ENCODE results near the gene KCNK16.
A peak's percentile ranks its signal among the peaks of the same experiment; 100 is the strongest.

The KCNK16 gene

GRCh38 chr6:39350723-39351505 lies 28.4 kb upstream of the KCNK16 start:
- TF ChIP-seq, protein P1, sequence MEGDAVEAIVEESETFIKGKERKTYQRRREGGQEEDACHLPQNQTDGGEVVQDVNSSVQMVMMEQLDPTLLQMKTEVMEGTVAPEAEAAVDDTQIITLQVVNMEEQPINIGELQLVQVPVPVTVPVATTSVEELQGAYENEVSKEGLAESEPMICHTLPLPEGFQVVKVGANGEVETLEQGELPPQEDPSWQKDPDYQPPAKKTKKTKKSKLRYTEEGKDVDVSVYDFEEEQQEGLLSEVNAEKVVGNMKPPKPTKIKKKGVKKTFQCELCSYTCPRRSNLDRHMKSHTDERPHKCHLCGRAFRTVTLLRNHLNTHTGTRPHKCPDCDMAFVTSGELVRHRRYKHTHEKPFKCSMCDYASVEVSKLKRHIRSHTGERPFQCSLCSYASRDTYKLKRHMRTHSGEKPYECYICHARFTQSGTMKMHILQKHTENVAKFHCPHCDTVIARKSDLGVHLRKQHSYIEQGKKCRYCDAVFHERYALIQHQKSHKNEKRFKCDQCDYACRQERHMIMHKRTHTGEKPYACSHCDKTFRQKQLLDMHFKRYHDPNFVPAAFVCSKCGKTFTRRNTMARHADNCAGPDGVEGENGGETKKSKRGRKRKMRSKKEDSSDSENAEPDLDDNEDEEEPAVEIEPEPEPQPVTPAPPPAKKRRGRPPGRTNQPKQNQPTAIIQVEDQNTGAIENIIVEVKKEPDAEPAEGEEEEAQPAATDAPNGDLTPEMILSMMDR (IDR thresholded peaks at IDR 0.05; ENCODE audit: control insufficient read depth, insufficient read depth, low read depth, low read length, missing control alignments), result no peak
- no peak overlapping the region for H3K4me3 ChIP-seq (ENCODE audit: control insufficient read depth, low read depth, low read length)
- no peak for DNase-seq (ENCODE audit: low read depth)

DNA sequence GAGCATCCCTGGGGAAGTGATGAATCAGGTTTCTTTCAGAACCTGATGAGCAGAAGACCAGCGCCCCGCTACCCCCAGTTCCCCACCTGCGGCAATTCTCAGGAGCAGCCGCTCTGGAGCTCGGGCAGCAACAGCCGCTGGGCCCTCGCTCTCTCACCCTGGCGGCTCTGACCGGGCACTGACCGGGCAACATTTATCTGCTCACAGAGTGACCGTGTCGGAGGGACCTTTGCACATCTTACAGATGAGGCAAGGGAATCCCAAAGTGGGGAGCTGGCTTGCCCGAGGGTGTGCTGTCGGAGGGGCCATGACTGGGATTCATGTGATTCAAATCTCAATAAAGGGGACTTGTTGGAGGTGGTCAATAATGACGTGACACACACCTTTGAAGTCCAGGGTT lies 26.2 kb upstream of the KCNK16 start:
- no peak overlapping the region for H3K4me3 ChIP-seq (ENCODE audit: control insufficient read depth, low read depth, low read length)
- TF ChIP-seq, protein P1 (IDR thresholded peaks at IDR 0.05; ENCODE audit: control insufficient read depth, insufficient read depth, low read depth, low read length, missing control alignments), result no peak
- DNase-seq (ENCODE audit: low read depth), result no peak

- no peak for DNase-seq (ENCODE audit: low read depth)
- no peak overlapping the region for H3K4me3 ChIP-seq (ENCODE audit: control insufficient read depth, low read depth, low read length)
- TF ChIP-seq, protein P1 (IDR thresholded peaks at IDR 0.05; ENCODE audit: control insufficient read depth, insufficient read depth, low read depth, low read length, missing control alignments), result peak; percentile 90
Observed at GRCh38 chr6:39347906-39348585, 25.5 kb upstream of the KCNK16 start.

DNA sequence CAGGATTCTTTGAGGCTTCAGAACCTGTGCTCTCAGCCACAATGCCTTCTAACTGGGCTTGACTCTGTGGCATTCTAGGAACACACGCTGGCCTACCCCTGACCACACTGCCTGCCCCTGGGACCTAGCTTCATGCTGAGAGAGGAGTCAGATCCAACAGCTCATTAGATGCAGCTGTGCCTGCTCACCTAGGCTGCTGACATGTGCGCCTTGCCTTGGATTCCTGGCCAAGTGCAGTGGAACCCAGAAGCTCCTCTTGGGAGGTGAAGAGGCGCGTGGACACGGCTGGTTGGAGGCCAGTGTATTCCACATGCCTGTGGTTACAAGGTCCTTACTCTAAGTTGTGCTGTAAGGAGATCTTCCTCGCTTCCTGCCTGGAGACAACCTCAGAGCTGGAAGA lies 24.7 kb upstream of the KCNK16 start:
- TF ChIP-seq, protein P1 (IDR thresholded peaks at IDR 0.05; ENCODE audit: control insufficient read depth, insufficient read depth, low read depth, low read length, missing control alignments), result no peak
- no peak for DNase-seq (ENCODE audit: low read depth)
- no peak overlapping the region for H3K4me3 ChIP-seq (ENCODE audit: control insufficient read depth, low read depth, low read length)

- no peak for DNase-seq (ENCODE audit: low read depth)
- H3K4me3 ChIP-seq (ENCODE audit: control insufficient read depth, low read depth, low read length), result no peak overlapping the region
- TF ChIP-seq, protein P1 (IDR thresholded peaks at IDR 0.05; ENCODE audit: control insufficient read depth, insufficient read depth, low read depth, low read length, missing control alignments), result no peak
Observed at GRCh38 chr6:39344821-39345280, 22.3 kb upstream of the KCNK16 start.

DNA sequence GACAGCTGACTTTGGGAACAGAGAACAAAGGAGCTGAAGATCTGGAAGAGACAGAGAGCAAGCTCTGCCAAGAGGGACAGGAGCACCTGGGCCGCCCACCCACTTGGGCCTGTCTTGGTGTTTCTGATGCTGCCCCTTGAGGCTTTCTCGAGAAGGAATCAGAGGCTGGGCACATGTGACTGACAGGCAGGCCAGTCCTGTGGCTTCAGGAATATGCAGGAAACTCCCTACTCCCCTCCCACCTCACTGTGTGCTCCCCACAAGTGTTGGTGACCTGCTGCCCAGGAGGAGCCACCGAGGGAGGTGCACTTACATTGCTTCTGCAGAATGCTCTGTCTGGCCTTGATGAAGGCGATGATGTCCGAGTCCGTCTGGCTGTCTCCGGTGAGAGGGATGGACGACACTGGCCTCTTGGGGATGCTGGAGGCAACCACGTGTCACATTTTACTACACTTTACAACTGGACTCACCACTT lies 20.9 kb upstream of the KCNK16 start:
- DNase-seq (ENCODE audit: low read depth), result no peak
- H3K4me3 ChIP-seq (ENCODE audit: control insufficient read depth, low read depth, low read length), result no peak overlapping the region
- TF ChIP-seq, protein P1 (IDR thresholded peaks at IDR 0.05; ENCODE audit: control insufficient read depth, insufficient read depth, low read depth, low read length, missing control alignments), result no peak
